AG10803 (cell line): ENCODE results near the gene OPRD1.

Experiments used
- DNase-seq: peaks from one replicate; pipeline ENCODE4 v3.0.0; 2010; ENCODE audit warnings: low read depth
- H3K4me3 ChIP-seq: 2 replicates; pipeline ENCODE4 v1.5.1; 2011; ENCODE audit warnings: mild to moderate bottlenecking, low read length, control low read depth
- TF ChIP-seq, protein P1 (sequence below): conservative IDR thresholded peaks from 2 replicates; pipeline ENCODE4 v1.5.1; 2011; ENCODE audit warnings: mild to moderate bottlenecking, low read length, control low read depth, inconsistent platforms

Gene OPRD1

DNA sequence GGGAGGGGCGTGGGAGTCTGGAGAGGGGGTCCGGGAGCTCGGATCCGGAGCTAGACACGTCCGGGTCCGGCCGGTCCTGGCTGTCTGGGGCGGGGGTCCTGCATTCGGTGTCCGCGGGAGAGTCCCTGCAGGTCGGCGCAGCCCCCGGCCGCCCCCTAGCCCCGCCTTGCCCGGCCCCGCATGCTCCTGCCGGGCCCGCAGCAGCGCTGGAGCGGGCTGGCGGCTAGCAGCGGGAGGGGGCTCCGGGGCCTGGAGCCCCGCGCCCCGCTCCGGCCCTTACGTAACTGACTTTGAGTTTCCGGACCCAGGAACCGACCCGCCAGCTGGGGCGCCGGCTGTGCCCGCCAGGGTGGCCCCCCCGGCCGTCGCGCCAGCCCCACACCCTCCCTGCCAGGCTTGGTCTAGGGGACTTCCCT is 75.5 kb downstream of the OPRD1 start:
- DNase-seq = no peak
- peak overlapping the region; percentile 82 for H3K4me3 ChIP-seq
- TF ChIP-seq, protein P1, sequence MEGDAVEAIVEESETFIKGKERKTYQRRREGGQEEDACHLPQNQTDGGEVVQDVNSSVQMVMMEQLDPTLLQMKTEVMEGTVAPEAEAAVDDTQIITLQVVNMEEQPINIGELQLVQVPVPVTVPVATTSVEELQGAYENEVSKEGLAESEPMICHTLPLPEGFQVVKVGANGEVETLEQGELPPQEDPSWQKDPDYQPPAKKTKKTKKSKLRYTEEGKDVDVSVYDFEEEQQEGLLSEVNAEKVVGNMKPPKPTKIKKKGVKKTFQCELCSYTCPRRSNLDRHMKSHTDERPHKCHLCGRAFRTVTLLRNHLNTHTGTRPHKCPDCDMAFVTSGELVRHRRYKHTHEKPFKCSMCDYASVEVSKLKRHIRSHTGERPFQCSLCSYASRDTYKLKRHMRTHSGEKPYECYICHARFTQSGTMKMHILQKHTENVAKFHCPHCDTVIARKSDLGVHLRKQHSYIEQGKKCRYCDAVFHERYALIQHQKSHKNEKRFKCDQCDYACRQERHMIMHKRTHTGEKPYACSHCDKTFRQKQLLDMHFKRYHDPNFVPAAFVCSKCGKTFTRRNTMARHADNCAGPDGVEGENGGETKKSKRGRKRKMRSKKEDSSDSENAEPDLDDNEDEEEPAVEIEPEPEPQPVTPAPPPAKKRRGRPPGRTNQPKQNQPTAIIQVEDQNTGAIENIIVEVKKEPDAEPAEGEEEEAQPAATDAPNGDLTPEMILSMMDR = no peak

DNA sequence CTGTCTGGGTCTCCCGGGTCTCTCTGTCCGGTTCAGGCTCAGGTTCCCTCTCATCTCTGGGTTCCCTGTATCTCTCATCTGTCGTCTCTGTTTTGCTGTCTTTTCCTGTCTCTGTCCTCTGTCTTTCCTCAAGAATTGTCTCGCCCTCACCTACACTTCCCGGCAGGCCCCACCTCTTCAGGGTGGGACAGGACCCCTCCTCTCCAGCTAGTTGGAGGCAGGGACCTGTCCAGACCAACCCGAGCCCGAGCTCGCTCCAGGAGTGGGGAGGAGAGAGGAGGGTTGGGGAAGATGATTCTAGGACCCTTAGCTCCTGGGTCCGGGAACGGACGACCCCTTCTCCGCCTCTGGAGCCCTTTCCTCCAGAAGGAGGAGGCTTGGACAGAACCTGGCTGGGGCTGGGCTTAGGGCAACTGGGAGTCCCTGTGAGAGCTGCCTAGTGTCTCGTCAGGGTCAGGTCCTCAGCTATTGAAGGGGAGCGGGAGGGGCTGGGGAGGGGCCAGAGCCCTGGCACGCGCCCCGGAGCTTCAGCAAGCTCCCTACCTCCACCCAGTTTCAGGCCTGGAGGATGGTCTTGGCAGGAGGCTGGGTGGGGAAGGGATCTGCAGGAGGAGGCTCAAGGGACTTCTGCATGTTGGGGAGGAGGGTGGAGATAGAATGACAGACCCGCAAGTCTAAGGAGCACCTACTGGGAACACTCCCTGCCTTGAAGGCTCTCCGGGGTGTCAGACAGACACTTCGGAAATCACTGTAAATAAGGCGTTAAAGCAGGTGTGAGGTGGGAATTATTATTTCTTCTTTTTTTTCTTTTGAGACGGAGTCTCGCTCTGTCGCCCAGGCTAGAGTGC is 76.1 kb downstream of the OPRD1 start:
- peak overlapping the region; percentile 82 for H3K4me3 ChIP-seq
- TF ChIP-seq, protein P1 = no peak
- DNase-seq = no peak

DNA sequence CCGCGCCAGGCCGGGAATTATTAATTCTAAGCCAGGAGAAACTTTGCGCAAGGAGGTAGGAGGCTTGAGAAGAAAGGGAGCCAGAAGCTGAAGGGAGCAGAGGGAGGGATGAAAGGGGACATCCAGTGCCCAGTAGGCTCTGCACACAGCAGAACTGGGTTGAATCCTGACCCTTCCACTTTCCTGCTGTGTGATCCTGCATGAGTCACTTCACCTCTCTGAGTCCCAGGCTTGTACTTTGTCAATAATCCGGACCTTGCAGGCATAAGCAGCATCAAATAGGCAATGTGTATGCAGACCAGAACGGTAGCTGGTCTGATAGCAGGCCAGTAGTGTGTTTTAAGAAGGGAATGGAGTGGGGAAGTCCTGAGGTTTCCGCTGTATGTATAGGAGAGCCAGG is 76.9 kb downstream of the OPRD1 start:
- TF ChIP-seq, protein P1 = no peak
- DNase-seq = no peak
- H3K4me3 ChIP-seq = no peak overlapping the region

DNA sequence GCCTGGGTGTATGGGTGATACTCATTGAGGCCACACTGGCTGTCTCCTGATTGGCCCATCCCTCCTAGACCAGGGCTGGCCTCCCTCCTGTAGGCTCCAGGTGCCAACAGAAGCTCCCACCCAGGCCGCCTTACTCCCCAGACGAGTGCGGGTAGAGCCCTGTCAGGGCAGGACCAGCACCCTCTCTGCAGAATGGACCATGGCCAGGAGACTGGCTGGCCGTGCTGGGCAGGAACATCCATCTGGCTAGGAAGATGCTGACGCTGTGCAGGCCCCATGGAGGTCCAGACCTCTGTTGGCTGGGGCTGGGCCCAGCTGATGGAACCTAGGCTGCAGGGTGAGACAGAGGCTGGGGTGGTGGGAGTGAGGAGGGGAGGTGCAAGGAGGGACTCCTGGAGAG is 77.4 kb downstream of the OPRD1 start:
- TF ChIP-seq, protein P1 = no peak
- H3K4me3 ChIP-seq = no peak overlapping the region
- DNase-seq = no peak

DNA sequence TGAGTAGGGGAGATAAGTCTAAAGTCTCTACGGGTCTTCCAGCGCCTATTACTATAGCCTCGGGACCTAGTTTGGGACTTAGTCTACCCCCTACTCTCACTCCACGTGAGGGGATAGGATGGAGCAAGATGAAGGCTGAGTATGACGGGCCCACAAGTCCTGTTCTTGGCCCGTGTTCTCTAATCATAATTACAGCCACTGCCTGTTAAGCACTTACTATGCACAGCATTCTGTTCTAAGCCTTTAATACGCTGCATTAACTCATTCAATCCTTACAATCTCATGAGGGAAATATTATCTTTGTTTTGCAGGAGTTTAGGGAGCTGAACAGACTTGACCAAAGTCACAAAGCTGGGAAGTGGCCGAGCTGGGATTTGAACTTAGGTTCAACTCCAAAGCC is 78.5 kb downstream of the OPRD1 start:
- TF ChIP-seq, protein P1 = no peak
- DNase-seq = no peak
- H3K4me3 ChIP-seq = no peak overlapping the region

DNA sequence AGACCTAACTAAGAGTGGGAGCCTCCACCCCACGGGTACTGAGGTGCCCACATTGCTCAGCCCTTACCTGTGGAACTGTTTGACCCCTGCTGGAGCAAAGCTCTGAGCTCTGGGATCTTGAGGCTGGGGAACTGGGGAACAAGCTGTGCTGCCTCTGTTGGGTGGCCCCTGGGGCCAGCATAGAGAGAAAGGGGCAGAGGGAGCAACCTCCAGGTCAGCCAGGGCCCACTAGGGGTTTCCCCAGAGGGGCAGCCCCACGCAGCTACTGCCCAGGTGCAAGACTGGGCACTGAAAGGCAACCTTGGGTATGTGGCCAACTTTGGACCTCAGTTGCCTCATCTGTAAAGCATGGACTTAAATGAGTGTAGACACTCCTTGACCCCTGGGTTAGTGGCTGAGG is 78.9 kb downstream of the OPRD1 start:
- H3K4me3 ChIP-seq = no peak overlapping the region
- TF ChIP-seq, protein P1 = no peak
- no peak for DNase-seq

DNA sequence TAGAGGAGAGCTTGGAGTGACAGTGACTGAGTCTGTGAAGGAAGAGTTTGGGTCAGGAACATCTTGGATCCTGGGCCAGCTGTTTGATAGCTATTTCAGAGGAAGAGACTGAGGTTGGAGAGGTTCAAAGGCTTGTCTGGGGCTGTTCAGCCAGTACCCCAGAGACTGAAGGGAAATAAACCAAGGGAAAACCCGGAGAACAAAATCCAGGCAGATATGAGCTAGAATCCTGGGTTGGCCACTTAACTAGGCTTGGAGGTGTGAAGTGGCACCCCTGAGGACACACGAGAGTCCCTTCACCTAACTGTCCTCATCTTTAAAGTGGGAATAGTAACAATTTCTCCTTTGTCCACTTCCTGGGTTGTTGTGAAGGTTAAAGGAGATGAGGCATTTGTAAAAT is 79.3 kb downstream of the OPRD1 start:
- H3K4me3 ChIP-seq = no peak overlapping the region
- TF ChIP-seq, protein P1 = no peak
- no peak for DNase-seq
